T-helper 17 cell (primary cell): ENCODE measurements around the gene PANK1. TPM values are rescaled to one million over a fixed set of nuclear protein-coding genes. Genes with fewer than 3 reads are reported as not detected.
A peak's percentile ranks its signal among the peaks of the same experiment; 100 is the strongest.

ENCODE experiments used
- ATAC-seq: fragments of 150-1000 bp; cut with Tn5 transposase; 2 replicates; pipeline ENCODE4 v1.10.0; 2021; ENCODE audit warnings: mild to moderate bottlenecking, moderate library complexity
- DNase-seq, 3 donors: peaks; one replicate each; pipeline versions ENCODE4 v3.0.0 to v3.0.0-alpha.2; 2020 to 2021
- H3K9me3 ChIP-seq: one replicate; pipeline ENCODE4 v1.7.0; 2013; ENCODE audit warnings: low read length, mild to moderate bottlenecking; ENCODE audit not compliant: control insufficient read depth, poor library complexity, severe bottlenecking
- H3K27ac Mint-ChIP-seq: one replicate; pipeline ENCODE4 v1.8.0; 2022; ENCODE audit warnings: mild to moderate bottlenecking, moderate library complexity, mixed read lengths
- H3K27me3 Mint-ChIP-seq: one replicate; pipeline ENCODE4 v1.8.0; 2022; ENCODE audit warnings: mixed read lengths
- H3K36me3 Mint-ChIP-seq: one replicate; pipeline ENCODE4 v1.8.0; 2022; ENCODE audit warnings: low read depth, mixed read lengths
- H3K4me1 Mint-ChIP-seq: one replicate; pipeline ENCODE4 v1.8.0; 2022; ENCODE audit warnings: mild to moderate bottlenecking, mixed read lengths
- H3K4me3 Mint-ChIP-seq: one replicate; pipeline ENCODE4 v1.8.0; 2022; ENCODE audit warnings: mild to moderate bottlenecking, moderate library complexity, mixed read lengths
- total RNA-seq, 4 donors: library from RNA in 2 of 4; stranded (reverse) in 2 of 4; gene quantifications; one replicate each; pipeline ENCODE4 v1.2.3 and lab custom pipeline; 2022 to 2026

PANK1 gene
- total RNA-seq, 2 donors from 2014 or later: 1.2 to 1.6 TPM

- H3K9me3 ChIP-seq: no peaks in the 10 kb centered on the region
- Mint-ChIP-seq H3K27ac (no peak overlapping the region), H3K36me3 (no peaks in the 10 kb centered on the region), H3K27me3 (peaks cover 23% of the 10 kb centered on the region), H3K4me3 (no peak overlapping the region), H3K4me1 (peaks cover 10% of the 10 kb centered on the region)
- no peak for DNase-seq
- no peak for ATAC-seq
Measured at GRCh38 chr10:89646889-89647657, 2.0 kb upstream of the PANK1 start.

GRCh38 chr10:89645742-89646172, 715 bp upstream of the PANK1 start:
- DNase-seq: no peak
- Mint-ChIP-seq H3K27me3 (peaks cover 23% of the 10 kb centered on the region), H3K4me3 (no peak overlapping the region), H3K27ac (peak overlapping the region; percentile 24), H3K36me3 (no peaks in the 10 kb centered on the region), H3K4me1 (peaks cover 10% of the 10 kb centered on the region)
- no peaks in the 10 kb centered on the region for H3K9me3 ChIP-seq
- ATAC-seq: no peak

GRCh38 chr10:89644691-89644966, 413 bp downstream of the PANK1 start:
- no peaks in the 10 kb centered on the region for H3K9me3 ChIP-seq
- Mint-ChIP-seq H3K4me3 (no peak overlapping the region), H3K36me3 (no peaks in the 10 kb centered on the region), H3K4me1 (peaks cover 10% of the 10 kb centered on the region), H3K27ac (no peak overlapping the region), H3K27me3 (peaks cover 19% of the 10 kb centered on the region)
- ATAC-seq (peak; percentile 33), DNase-seq (no peak)

GRCh38 chr10:89643812-89644690, 991 bp downstream of the PANK1 start:
- no peaks in the 10 kb centered on the region for H3K9me3 ChIP-seq
- Mint-ChIP-seq H3K4me1 (peaks cover 10% of the 10 kb centered on the region), H3K27me3 (peaks cover 13% of the 10 kb centered on the region), H3K4me3 (no peak overlapping the region), H3K27ac (no peak overlapping the region), H3K36me3 (no peaks in the 10 kb centered on the region)
- DNase-seq (peak; percentile 20 to 56 (median 37)), ATAC-seq (peak; percentile 86)

GRCh38 chr10:89643431-89643811, 1.6 kb downstream of the PANK1 start:
- H3K27me3 Mint-ChIP-seq: peaks cover 11% of the 10 kb centered on the region
- ATAC-seq (no peak), DNase-seq (no peak)
- no peak overlapping the region for H3K4me3 Mint-ChIP-seq
- H3K36me3 Mint-ChIP-seq: peaks cover 3% of the 10 kb centered on the region
- peaks cover 13% of the 10 kb centered on the region for H3K4me1 Mint-ChIP-seq
- no peaks in the 10 kb centered on the region for H3K9me3 ChIP-seq
- no peak overlapping the region for H3K27ac Mint-ChIP-seq

- H3K36me3 Mint-ChIP-seq: peaks cover 5% of the 10 kb centered on the region
- H3K9me3 ChIP-seq: no peaks in the 10 kb centered on the region
- H3K4me1 Mint-ChIP-seq: peaks cover 13% of the 10 kb centered on the region
- DNase-seq (no peak), ATAC-seq (no peak)
- no peak overlapping the region for H3K4me3 Mint-ChIP-seq
- no peaks in the 10 kb centered on the region for H3K27me3 Mint-ChIP-seq
- H3K27ac Mint-ChIP-seq: no peak overlapping the region
Measured at GRCh38 chr10:89642193-89642592, 2.8 kb downstream of the PANK1 start.

- Mint-ChIP-seq H3K27me3 (no peaks in the 10 kb centered on the region), H3K4me3 (no peak overlapping the region), H3K36me3 (peaks cover 5% of the 10 kb centered on the region), H3K4me1 (peaks cover 6% of the 10 kb centered on the region), H3K27ac (no peak overlapping the region)
- H3K9me3 ChIP-seq: no peaks in the 10 kb centered on the region
- DNase-seq (no peak), ATAC-seq (no peak)
Measured at GRCh38 chr10:89640241-89640640, 4.8 kb downstream of the PANK1 start.

- DNase-seq: no peak
- peaks cover 5% of the 10 kb centered on the region for H3K36me3 Mint-ChIP-seq
- ATAC-seq: no peak
- H3K9me3 ChIP-seq: no peaks in the 10 kb centered on the region
- no peak overlapping the region for H3K27ac Mint-ChIP-seq
- no peak overlapping the region for H3K4me3 Mint-ChIP-seq
- H3K4me1 Mint-ChIP-seq: peaks cover 4% of the 10 kb centered on the region
- no peaks in the 10 kb centered on the region for H3K27me3 Mint-ChIP-seq
Measured at GRCh38 chr10:89639326-89639725, 5.7 kb downstream of the PANK1 start.

GRCh38 chr10:89637113-89637512, 7.9 kb downstream of the PANK1 start:
- no peak for DNase-seq
- Mint-ChIP-seq H3K4me3 (no peak overlapping the region), H3K4me1 (peaks cover 4% of the 10 kb centered on the region), H3K27me3 (no peaks in the 10 kb centered on the region), H3K36me3 (peaks cover 5% of the 10 kb centered on the region), H3K27ac (no peak overlapping the region)
- no peak for ATAC-seq
- no peaks in the 10 kb centered on the region for H3K9me3 ChIP-seq

GRCh38 chr10:89634637-89635036, 10.4 kb downstream of the PANK1 start:
- no peak for ATAC-seq

GRCh38 chr10:89633484-89633883, 11.6 kb downstream of the PANK1 start:
- H3K27me3 Mint-ChIP-seq: no peaks in the 10 kb centered on the region
- DNase-seq: no peak
- ATAC-seq: no peak
- H3K9me3 ChIP-seq: no peaks in the 10 kb centered on the region
- H3K4me3 Mint-ChIP-seq: no peak overlapping the region
- no peak overlapping the region for H3K27ac Mint-ChIP-seq
- H3K4me1 Mint-ChIP-seq: peaks cover under 1% of the 10 kb centered on the region
- H3K36me3 Mint-ChIP-seq: peaks cover 3% of the 10 kb centered on the region

More at GRCh38 chr10:89634637-89635036, 10.4 kb downstream of the PANK1 start:
- H3K9me3 ChIP-seq: no peaks in the 10 kb centered on the region
- Mint-ChIP-seq H3K27me3 (no peaks in the 10 kb centered on the region), H3K4me1 (peaks cover 4% of the 10 kb centered on the region), H3K36me3 (peaks cover 5% of the 10 kb centered on the region), H3K27ac (no peak overlapping the region), H3K4me3 (no peak overlapping the region)
- DNase-seq: no peak

- H3K4me3 Mint-ChIP-seq: no peak overlapping the region
- H3K36me3 Mint-ChIP-seq: no peaks in the 10 kb centered on the region
- no peak overlapping the region for H3K27ac Mint-ChIP-seq
- DNase-seq (no peak), ATAC-seq (no peak)
- no peaks in the 10 kb centered on the region for H3K27me3 Mint-ChIP-seq
- H3K4me1 Mint-ChIP-seq: no peaks in the 10 kb centered on the region
- no peaks in the 10 kb centered on the region for H3K9me3 ChIP-seq
Measured at GRCh38 chr10:89632824-89633223, 12.2 kb downstream of the PANK1 start.

GRCh38 chr10:89627830-89628229, 17.2 kb downstream of the PANK1 start:
- Mint-ChIP-seq H3K27me3 (no peaks in the 10 kb centered on the region), H3K27ac (no peak overlapping the region), H3K36me3 (no peaks in the 10 kb centered on the region), H3K4me3 (no peak overlapping the region), H3K4me1 (peaks cover 5% of the 10 kb centered on the region)
- DNase-seq: no peak
- ATAC-seq: no peak
- H3K9me3 ChIP-seq: no peaks in the 10 kb centered on the region
